Inferior parietal cortex (tissue), 1 donor: Measurements from ENCODE around the gene FSIP1.

Experiments used
- DNase-seq: peaks from one replicate; pipeline ENCODE4 v3.0.0-alpha.2; 2016; ENCODE audit errors: extremely low spot score

The FSIP1 gene

DNA sequence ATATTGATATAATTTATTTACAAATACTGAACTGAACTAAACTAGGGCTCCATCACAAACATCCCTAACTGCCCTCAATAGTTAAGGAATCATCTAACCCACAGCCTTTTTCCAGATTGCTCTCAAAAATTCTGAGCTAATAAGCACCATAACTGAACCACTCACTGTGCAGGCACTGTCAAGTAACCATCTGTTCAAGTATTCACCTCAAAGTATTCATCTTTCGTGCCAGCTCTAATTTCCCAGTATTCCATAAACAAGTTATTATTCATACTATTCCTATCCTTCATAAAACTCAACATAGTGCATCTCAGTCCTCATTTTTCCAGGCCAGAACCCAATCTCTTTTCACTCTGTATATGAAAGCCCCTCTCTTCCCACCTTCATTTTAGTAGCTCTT, 160.7 kb downstream of the FSIP1 start:
- no peak for DNase-seq

DNA sequence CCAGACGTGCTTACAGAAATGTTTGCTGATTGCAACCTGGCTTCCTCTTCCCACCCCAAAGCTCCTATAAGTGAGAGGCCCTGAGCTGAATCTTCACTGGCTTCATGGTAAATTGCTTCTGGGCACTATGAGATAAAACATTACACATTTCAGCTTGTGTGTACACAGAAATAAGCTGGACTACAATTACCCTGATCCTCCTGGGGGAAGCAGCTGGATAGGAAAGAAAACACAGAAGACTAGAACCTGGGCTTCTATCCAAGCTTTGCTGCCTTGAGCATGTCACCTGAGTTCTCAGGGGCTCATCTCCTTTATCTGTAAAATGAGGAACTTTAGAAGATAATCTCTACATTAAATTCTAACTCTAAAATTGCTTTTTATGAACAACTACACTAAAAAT, 161.4 kb downstream of the FSIP1 start:
- DNase-seq, result no peak

DNA sequence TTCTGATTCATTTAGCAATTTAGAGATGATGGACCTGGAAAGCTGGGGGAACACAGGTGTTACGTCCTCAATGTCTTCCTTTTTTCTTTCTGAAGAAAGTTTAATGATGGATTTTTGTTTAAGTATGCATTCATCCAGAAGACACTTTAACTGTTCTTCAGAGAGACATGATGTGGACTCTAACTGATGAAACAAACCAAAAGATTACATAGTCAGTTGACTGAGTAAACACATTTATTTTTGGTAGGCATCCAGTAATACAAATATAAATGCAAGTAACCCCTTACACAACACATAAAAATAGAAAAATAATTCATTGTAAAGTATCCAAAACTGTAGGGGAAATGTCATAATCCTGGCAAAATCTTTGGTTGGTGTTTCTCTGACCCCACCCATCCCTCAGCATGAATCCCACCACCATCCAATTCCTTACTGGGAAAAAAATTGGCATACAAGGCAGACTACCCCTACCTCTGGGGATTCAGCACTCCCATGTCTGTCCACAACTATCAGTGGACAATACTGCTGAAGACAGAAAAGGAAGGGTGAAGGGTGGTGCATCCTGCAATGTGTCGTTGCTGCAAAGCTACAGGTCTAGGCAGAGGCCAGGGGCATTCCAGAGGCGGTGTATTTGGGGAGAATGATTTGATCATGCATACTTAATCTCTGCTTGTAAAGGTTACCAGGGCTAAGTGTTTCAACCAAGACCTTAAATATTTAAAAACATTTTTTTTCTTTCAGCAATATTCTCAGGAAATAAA, 164.4 kb downstream of the FSIP1 start:
- no peak for DNase-seq

DNA sequence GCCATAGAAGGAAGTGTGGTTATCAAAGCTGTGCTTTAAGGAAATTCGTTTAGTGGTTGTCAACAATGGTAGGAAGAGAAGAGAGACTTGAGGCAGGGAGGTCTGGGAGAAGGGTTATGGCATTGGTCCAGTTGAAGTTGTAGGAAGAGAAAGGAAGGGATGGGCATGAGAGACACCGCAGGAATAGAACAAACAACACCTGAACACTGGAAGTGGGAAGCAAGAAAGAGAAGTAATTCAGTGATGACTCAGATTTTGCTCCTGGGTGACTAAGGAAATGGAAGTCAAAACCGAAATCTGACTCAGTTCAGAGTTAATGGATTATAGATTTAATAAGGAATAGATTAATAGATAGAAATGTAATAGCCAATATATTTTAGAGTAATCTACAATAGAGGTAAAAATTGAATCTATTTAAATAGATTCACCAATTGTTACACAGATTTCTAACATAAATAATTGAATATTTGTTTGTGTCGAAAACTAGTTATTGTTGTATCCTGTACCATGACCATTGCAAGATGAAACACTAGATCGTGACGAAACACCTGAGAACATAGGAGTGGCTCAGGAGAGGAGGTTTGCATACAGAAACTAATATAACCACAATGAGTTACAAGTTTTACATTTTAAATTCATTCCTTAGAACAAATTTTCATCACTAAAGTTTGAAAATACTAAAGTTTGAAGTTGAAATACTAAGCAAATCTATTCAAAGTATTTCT, 165.7 kb downstream of the FSIP1 start:
- no peak for DNase-seq

DNA sequence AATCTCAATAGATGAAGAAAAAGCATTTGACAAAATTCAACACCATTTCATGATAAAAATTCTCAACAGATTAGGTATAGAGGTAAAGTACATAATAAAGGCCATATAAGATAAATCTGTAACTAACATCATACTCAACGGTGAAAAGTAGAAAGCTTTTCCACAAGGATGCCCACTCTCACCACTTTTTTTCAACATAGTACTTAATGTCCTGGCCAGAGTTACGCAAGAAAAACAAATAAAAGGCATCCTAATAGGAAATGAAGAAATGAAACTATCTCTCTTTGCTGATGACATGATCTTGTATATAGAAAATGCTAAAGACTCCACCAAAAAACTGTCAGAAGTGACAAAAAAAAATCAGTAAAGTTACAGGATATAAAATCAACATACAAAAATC, 168.8 kb downstream of the FSIP1 start:
- DNase-seq, result no peak

DNA sequence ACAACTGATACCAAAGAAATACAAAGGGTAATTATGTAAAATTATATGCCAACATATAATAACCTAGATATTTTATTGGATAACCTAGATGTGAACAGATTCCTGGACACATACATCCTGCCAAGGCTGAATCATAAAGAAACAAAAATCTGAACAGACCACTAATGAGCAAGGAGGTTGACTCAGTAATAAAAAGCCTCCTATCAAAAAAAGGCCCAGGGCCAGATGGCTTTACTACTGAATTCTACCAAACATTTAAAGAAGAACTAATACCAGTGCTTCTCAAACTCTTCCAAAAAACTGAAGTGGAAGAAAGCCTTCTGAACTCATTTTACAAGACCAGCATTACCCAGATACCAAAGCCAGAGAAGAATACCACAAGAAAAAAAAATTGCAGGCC, 169.4 kb downstream of the FSIP1 start:
- DNase-seq, result no peak

GRCh38 chr15:39610665-39611064, 172.0 kb downstream of the FSIP1 start:
- no peak for DNase-seq

DNA sequence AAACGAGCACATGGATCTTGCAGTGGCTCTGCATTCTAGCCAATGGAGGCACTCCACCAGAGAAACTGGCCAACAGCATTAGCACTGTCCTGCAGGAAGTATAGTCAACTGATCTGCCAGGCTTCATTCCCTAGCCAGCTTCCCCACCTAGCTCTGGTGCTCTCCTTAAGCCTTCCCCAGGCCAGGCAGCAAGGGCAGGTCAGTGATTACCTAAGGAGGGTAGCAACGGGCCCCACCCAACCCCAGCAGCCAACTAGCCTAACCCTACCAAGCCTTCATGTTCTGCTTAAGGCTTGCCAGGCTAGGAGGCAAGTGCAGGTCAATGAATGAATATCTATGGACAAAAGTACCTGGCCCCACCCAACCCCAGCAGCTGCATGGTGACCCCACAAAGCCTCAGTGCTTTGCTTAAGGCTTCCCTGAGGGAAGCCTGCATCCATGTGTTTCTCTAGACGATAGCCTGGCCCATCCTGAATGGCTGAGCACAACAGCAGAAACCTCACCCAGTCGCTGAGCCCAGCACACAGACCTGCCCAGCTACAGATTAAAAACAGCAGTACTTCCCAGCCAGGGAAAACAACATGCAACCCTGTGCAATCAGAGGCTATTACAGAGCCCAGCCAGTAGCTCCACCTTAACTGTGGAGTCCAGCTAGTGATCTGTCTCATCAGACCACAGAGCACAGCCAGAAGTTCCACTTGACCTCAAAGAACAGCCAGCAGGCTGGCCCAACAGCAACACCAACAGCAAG, 173.3 kb downstream of the FSIP1 start:
- DNase-seq, result no peak

DNA sequence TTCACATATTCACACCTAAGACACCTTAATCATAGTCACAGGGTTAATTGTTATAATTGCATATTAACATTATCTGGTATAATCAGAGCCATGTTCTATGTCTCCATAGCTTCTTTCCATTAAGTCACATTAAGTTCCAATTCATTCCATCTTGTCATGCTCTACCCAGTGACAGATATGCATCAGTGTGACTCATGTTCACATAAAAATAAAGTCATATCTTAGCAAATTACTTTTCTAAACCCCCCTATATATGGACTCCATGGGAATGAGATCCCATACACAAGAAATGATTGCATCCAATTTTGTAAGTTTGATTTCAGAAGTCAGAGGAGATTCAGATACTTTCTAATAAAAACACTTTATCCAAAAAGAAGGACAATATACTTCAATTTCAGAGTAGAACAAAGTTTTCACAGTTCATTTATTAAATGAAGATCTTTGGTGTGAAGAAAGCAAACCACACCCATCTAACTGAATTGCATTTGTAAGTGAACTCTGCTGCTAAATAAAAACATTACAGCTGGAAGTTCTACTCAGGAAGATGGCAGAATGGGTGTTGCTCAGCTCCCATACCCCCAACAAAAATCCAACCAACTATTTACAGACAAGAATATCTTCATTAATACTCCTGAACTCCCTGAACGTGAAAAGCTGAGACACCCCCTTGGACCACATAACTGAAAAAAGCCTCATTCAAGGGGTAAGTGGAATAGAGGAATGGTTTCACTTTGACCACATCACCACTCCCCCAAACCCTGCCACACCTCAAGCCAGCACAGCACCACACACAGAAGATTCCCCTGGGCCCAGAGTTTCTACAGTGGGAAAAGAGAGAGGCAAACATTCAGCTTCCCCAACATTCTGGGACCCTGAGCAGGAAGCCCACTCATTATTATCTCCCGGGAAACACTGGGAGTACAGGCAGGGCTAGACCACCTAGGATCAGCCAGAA, 174.2 kb downstream of the FSIP1 start:
- no peak for DNase-seq

GRCh38 chr15:39605146-39605545, 177.5 kb downstream of the FSIP1 start:
- no peak for DNase-seq

GRCh38 chr15:39602143-39602542, 180.5 kb downstream of the FSIP1 start:
- no peak for DNase-seq

DNA sequence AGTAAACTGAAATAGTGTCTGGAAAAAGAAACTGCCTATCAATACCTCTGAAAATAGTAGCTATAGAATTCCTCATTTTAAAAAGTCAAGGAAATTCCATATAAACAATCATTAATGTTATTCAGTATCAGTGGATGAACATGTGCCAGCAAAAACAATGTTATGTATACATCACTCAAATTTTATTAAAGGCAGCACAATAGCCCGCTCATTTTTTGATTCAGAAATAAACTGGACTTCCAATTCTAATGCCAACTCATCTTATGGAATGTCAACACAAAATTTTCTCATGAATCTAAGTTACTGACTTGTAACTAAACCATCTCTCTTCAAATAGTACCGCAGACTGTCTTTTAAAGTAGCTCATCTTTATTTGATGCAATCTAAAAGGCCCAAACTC, 182.8 kb downstream of the FSIP1 start:
- DNase-seq, result no peak

DNA sequence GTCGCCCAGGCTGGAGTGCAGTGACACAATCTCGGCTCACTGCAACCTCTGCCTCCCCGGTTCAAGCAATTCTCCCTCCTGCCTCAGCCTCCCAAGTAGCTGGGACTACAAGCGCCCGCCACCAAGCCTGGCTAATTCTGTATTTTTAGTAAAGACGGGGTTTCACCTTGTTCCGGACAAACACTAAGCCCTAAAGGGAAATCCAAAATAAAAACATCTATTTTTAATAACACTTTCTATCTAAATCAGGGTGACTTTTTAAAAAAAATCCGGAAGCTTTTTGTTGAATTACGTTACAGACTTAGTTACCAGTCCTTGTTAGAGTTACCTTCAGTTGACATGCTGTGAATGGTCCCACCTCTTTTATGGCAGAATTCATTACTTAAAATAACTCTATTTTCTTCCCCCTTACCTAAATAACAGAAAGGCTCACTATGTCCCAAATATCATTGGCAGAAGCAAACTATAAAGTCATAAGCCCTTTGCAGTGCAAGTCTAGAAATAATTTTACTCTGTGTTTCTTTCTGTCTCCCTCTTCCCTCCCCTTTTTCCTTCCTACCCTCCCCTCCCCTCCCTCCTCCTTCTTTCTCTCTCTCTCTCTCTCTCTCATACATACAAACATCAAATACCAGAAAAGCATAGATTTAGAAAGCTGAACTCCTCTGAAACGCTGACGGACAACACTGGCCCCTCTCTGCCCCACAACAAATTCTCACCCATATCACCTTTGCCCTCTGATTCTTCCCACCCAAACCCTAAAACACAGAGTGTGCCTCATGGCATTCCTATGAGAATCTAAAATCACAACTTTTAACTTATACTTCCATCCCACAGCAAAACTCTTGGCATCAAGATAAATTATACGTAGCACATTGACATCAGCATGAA, 183.4 kb downstream of the FSIP1 start:
- no peak for DNase-seq

GRCh38 chr15:39598186-39598850, 184.3 kb downstream of the FSIP1 start:
- no peak for DNase-seq

- DNase-seq, result no peak
Measured at GRCh38 chr15:39597751-39598185, 184.9 kb downstream of the FSIP1 start.

GRCh38 chr15:39597336-39597735, 185.3 kb downstream of the FSIP1 start:
- no peak for DNase-seq

DNA sequence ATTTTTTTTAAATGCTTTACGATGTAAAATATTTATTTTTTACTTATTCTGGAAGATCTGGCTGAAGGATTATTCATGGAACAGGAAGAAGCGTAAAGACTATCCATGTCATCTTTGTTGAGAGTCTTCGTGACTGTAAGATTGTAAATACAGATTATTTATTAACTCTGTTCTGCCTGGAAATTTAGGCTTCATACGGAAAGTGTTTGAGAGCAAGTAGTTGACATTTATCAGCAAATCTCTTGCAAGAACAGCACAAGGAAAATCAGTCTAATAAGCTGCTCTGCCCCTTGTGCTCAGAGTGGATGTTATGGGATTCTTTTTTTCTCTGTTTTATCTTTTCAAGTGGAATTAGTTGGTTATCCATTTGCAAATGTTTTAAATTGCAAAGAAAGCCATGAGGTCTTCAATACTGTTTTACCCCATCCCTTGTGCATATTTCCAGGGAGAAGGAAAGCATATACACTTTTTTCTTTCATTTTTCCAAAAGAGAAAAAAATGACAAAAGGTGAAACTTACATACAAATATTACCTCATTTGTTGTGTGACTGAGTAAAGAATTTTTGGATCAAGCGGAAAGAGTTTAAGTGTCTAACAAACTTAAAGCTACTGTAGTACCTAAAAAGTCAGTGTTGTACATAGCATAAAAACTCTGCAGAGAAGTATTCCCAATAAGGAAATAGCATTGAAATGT, 186.1 kb downstream of the FSIP1 start:
- DNase-seq, result no peak

DNA sequence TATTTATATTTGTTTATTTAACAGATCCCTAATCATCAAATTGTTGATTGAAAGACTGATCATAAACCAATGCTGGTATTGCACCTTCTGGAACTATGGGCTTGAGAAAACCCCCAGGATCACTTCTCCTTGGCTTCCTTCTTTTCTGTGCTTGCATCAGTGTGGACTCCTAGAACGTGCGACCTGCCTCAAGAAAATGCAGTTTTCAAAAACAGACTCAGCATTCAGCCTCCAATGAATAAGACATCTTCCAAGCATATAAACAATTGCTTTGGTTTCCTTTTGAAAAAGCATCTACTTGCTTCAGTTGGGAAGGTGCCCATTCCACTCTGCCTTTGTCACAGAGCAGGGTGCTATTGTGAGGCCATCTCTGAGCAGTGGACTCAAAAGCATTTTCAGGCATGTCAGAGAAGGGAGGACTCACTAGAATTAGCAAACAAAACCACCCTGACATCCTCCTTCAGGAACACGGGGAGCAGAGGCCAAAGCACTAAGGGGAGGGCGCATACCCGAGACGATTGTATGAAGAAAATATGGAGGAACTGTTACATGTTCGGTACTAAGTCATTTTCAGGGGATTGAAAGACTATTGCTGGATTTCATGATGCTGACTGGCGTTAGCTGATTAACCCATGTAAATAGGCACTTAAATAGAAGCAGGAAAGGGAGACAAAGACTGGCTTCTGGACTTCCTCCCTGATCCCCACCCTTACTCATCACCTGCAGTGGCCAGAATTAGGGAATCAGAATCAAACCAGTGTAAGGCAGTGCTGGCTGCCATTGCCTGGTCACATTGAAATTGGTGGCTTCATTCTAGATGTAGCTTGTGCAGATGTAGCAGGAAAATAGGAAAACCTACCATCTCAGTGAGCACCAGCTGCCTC, 187.1 kb downstream of the FSIP1 start:
- no peak for DNase-seq
